ENCODE measurements around the gene FAM171A1. TPM values are rescaled to one million over a fixed set of nuclear protein-coding genes. Genes with fewer than 3 reads are reported as not detected.

Gene FAM171A1
- total RNA-seq, 1 experiment from 2014 or later, result 46.5 TPM

DNA sequence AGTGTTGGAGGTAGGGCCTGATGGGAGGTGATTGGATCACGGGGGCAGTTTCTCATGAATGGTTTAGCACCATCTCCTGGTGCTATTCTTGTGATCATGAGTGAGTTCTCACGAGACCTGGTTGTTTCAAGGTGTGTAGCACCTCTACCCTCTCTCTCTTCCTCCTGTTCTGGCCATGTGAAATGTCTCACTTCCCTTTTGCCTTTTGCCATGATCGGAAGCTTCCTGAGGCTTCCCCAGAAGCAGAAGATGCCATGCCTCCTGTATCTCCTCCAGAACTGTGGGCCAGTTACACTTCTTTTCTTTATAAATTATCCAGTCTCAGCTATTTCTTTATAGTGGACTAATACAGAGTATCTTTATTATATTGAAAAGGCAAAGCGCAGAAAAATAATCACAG lies 90.1 kb downstream of the FAM171A1 start:
- intact Hi-C loops (cut with micrococcal nuclease; ENCODE audit: unreplicated experiment), result no loop called here
- ChIA-PET POLR2A (ENCODE audit: low non-redundant PET) (no interaction called here), CTCF (no interaction called here)
- Histone ChIP-seq H3K4me1 (ENCODE audit: insufficient read depth, low read length, poor library complexity, severe bottlenecking) (no peaks in the 10 kb centered on the region), H3K27me3 (replicated peaks; ENCODE audit: insufficient read depth, low read depth, low read length, poor library complexity) (no peaks in the 10 kb centered on the region), H3K4me3 (ENCODE audit: low read depth, low read length, poor library complexity, severe bottlenecking) (no peak overlapping the region), H3K9me3 (ENCODE audit: low read depth, low read length, poor library complexity, severe bottlenecking) (no peaks in the 10 kb centered on the region), H3K36me3 (ENCODE audit: insufficient read depth, low read length, poor library complexity, severe bottlenecking) (peaks cover 7% of the 10 kb centered on the region), H3K27ac (ENCODE audit: low read depth, low read length, poor library complexity, severe bottlenecking) (no peak overlapping the region)
- TF ChIP-seq, protein P1, sequence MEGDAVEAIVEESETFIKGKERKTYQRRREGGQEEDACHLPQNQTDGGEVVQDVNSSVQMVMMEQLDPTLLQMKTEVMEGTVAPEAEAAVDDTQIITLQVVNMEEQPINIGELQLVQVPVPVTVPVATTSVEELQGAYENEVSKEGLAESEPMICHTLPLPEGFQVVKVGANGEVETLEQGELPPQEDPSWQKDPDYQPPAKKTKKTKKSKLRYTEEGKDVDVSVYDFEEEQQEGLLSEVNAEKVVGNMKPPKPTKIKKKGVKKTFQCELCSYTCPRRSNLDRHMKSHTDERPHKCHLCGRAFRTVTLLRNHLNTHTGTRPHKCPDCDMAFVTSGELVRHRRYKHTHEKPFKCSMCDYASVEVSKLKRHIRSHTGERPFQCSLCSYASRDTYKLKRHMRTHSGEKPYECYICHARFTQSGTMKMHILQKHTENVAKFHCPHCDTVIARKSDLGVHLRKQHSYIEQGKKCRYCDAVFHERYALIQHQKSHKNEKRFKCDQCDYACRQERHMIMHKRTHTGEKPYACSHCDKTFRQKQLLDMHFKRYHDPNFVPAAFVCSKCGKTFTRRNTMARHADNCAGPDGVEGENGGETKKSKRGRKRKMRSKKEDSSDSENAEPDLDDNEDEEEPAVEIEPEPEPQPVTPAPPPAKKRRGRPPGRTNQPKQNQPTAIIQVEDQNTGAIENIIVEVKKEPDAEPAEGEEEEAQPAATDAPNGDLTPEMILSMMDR (conservative IDR thresholded peaks at IDR 0.05; ENCODE audit: low read depth, low read length), result no peak
- TF ChIP-seq EZH2 (IDR thresholded peaks at IDR 0.05; ENCODE audit: borderline replicate concordance, low read depth, low read length, poor library complexity, severe bottlenecking), result no peak
- DNase-seq (ENCODE audit: low spot score), result no peak
- BruUV-seq (replicated peaks), result no TSS peak

DNA sequence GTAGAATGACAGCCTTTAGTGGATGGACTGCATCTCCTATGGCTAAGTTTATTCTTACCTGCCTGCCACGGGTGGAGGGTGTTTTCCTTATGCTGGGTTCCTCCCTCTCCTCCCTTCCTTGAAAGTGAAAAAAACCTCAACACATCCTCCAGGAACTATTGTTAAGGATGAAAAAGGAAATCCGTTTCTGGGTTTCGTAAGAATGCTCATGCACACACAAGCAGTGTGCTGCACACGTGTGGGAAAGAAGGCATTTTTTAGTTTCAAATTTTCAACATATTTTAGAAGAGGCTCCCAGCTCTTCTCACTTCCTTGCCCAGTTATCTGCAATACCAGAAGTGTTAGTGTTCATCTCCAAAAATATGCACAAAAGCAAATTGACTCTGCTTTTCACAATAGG lies 90.6 kb downstream of the FAM171A1 start:
- intact Hi-C loops (cut with micrococcal nuclease; ENCODE audit: unreplicated experiment), result no loop called here
- no peak overlapping the region for H3K27ac ChIP-seq (ENCODE audit: low read depth, low read length, poor library complexity, severe bottlenecking)
- BruUV-seq (replicated peaks), result no TSS peak
- no peaks in the 10 kb centered on the region for H3K9me3 ChIP-seq (ENCODE audit: low read depth, low read length, poor library complexity, severe bottlenecking)
- H3K36me3 ChIP-seq (ENCODE audit: insufficient read depth, low read length, poor library complexity, severe bottlenecking), result peaks cover 7% of the 10 kb centered on the region
- DNase-seq (ENCODE audit: low spot score), result no peak
- CTCF ChIA-PET, result no interaction called here
- H3K4me3 ChIP-seq (ENCODE audit: low read depth, low read length, poor library complexity, severe bottlenecking), result no peak overlapping the region
- no peaks in the 10 kb centered on the region for H3K27me3 ChIP-seq (replicated peaks; ENCODE audit: insufficient read depth, low read depth, low read length, poor library complexity)
- no peaks in the 10 kb centered on the region for H3K4me1 ChIP-seq (ENCODE audit: insufficient read depth, low read length, poor library complexity, severe bottlenecking)
- TF ChIP-seq, protein P1 (conservative IDR thresholded peaks at IDR 0.05; ENCODE audit: low read depth, low read length), result no peak
- TF ChIP-seq EZH2 (IDR thresholded peaks at IDR 0.05; ENCODE audit: borderline replicate concordance, low read depth, low read length, poor library complexity, severe bottlenecking), result no peak
- POLR2A ChIA-PET (ENCODE audit: low non-redundant PET), result no interaction called here

DNA sequence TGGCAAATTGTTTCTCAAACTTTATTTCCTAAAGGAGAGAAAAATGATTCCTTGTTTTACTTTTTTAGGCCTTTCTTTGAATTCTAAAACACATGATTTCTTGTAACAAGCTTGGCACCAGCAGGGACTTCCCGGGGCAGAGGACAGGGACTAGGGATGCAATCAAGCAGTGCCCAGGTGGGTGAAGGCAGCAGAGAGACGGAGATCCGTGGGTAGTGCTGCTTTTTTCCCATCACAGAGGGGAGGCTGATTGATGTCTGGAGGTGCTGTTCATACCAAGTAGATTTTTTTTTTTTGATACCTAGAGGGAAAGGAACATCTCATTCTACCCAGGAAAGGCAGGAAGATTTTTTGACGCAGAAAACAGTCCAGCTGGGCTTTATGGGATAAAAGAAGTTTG lies 91.9 kb downstream of the FAM171A1 start:
- no TSS peak for BruUV-seq (replicated peaks)
- intact Hi-C loops (cut with micrococcal nuclease; ENCODE audit: unreplicated experiment), result no loop called here
- no peaks in the 10 kb centered on the region for H3K9me3 ChIP-seq (ENCODE audit: low read depth, low read length, poor library complexity, severe bottlenecking)
- no peak overlapping the region for H3K4me3 ChIP-seq (ENCODE audit: low read depth, low read length, poor library complexity, severe bottlenecking)
- no peak for TF ChIP-seq EZH2 (IDR thresholded peaks at IDR 0.05; ENCODE audit: borderline replicate concordance, low read depth, low read length, poor library complexity, severe bottlenecking)
- TF ChIP-seq, protein P1 (conservative IDR thresholded peaks at IDR 0.05; ENCODE audit: low read depth, low read length), result no peak
- no peaks in the 10 kb centered on the region for H3K27me3 ChIP-seq (replicated peaks; ENCODE audit: insufficient read depth, low read depth, low read length, poor library complexity)
- H3K27ac ChIP-seq (ENCODE audit: low read depth, low read length, poor library complexity, severe bottlenecking), result no peak overlapping the region
- ChIA-PET CTCF (no interaction called here), POLR2A (ENCODE audit: low non-redundant PET) (no interaction called here)
- DNase-seq (ENCODE audit: low spot score), result no peak
- peaks cover 7% of the 10 kb centered on the region for H3K36me3 ChIP-seq (ENCODE audit: insufficient read depth, low read length, poor library complexity, severe bottlenecking)
- H3K4me1 ChIP-seq (ENCODE audit: insufficient read depth, low read length, poor library complexity, severe bottlenecking), result no peaks in the 10 kb centered on the region
